Measurements from ENCODE around the gene DTWD2. TPM values are rescaled to one million over a fixed set of nuclear protein-coding genes. Genes with fewer than 3 reads are reported as not detected.

The DTWD2 gene
- total RNA-seq, 1 experiment from 2014 or later = 10.0 TPM

- CTCF ChIA-PET = no interaction called here
These were observed 83.2 kb downstream of the DTWD2 start for GRCh38 chr5:118905196-118905595.

GRCh38 chr5:118902656-118903438, 85.5 kb downstream of the DTWD2 start:
- Histone ChIP-seq H3K9me3 (ENCODE audit: control insufficient read depth, insufficient read depth, low read depth, low read length) (no peaks in the 10 kb centered on the region), H3K27me3 (ENCODE audit: control insufficient read depth, insufficient read depth, low read length) (no peaks in the 10 kb centered on the region), H3K4me1 (ENCODE audit: control insufficient read depth, insufficient read depth, low read length) (no peaks in the 10 kb centered on the region), H3K36me3 (ENCODE audit: control insufficient read depth, insufficient read depth, low read length) (no peaks in the 10 kb centered on the region), H3K4me3 (ENCODE audit: low read depth in 2 of 2, low read length in 2 of 2) (no peak overlapping the region), H3K27ac (ENCODE audit: low read length) (no peak overlapping the region)
- in situ Hi-C loops (cut with HindIII; ENCODE audit: low pct_unique_long_range_greater_than_20kb, low sequenced_read_pairs) (no loop called here), intact Hi-C loops (cut with micrococcal nuclease; ENCODE audit: unreplicated experiment) (no loop called here)
- ATAC-seq = no peak
- CTCF ChIA-PET = no interaction called here
- POLR2A ChIA-PET = interaction anchor here (0.6 kb wide), 1 partner anchor 34 kb away, joined by 15 read pairs; no protein-coding TSS in a partner anchor
- DNase-seq (ENCODE audit: low read depth, low spot score) = no peak
- TF ChIP-seq CTCF (IDR thresholded peaks at IDR 0.05) = no peak
- no peak for TF ChIP-seq SIN3A (IDR thresholded peaks at IDR 0.05; ENCODE audit: borderline replicate concordance, insufficient read depth, low read depth, low read length)
- no peak for TF ChIP-seq REST (IDR thresholded peaks at IDR 0.05; ENCODE audit: insufficient read depth in 1 of 2, low read depth in 2 of 2, low read length in 1 of 2)
- TF ChIP-seq TCF7L2 (IDR thresholded peaks at IDR 0.05; ENCODE audit: low read depth, low read length) = no peak
- no peak for TF ChIP-seq POLR2AphosphoS5 (IDR thresholded peaks at IDR 0.05; ENCODE audit: low read depth, low read length)
- no TSS peak for BruUV-seq (replicated peaks)

More at GRCh38 chr5:118905196-118905595, 83.2 kb downstream of the DTWD2 start:
- POLR2A ChIA-PET = no interaction called here
- Histone ChIP-seq H3K9me3 (ENCODE audit: control insufficient read depth, insufficient read depth, low read depth, low read length) (no peaks in the 10 kb centered on the region), H3K36me3 (ENCODE audit: control insufficient read depth, insufficient read depth, low read length) (no peaks in the 10 kb centered on the region), H3K27ac (ENCODE audit: low read length) (no peak overlapping the region), H3K27me3 (ENCODE audit: control insufficient read depth, insufficient read depth, low read length) (no peaks in the 10 kb centered on the region), H3K4me1 (ENCODE audit: control insufficient read depth, insufficient read depth, low read length) (no peaks in the 10 kb centered on the region), H3K4me3 (ENCODE audit: low read depth in 2 of 2, low read length in 2 of 2) (no peak overlapping the region)
- intact Hi-C loops (cut with micrococcal nuclease; ENCODE audit: unreplicated experiment) (no loop called here), in situ Hi-C loops (cut with HindIII; ENCODE audit: low pct_unique_long_range_greater_than_20kb, low sequenced_read_pairs) (no loop called here)
- ATAC-seq (no peak), DNase-seq (ENCODE audit: low read depth, low spot score) (no peak)
- BruUV-seq (replicated peaks) = no TSS peak
- TF ChIP-seq TCF7L2 (IDR thresholded peaks at IDR 0.05; ENCODE audit: low read depth, low read length) = no peak
- no peak for TF ChIP-seq SIN3A (IDR thresholded peaks at IDR 0.05; ENCODE audit: borderline replicate concordance, insufficient read depth, low read depth, low read length)
- TF ChIP-seq CTCF (IDR thresholded peaks at IDR 0.05) = no peak
- TF ChIP-seq REST (IDR thresholded peaks at IDR 0.05; ENCODE audit: insufficient read depth in 1 of 2, low read depth in 2 of 2, low read length in 1 of 2) = no peak
- no peak for TF ChIP-seq POLR2AphosphoS5 (IDR thresholded peaks at IDR 0.05; ENCODE audit: low read depth, low read length)
